ENCODE measurements around the gene C2orf74. TPM values are rescaled to one million over a fixed set of nuclear protein-coding genes. Genes with fewer than 3 reads are reported as not detected.

Gene C2orf74
- total and polyA plus RNA-seq, 9 of the 15 experiments (the other 6 are each of a cell fraction or from before 2014, with no cell fraction given) = not detected

DNA sequence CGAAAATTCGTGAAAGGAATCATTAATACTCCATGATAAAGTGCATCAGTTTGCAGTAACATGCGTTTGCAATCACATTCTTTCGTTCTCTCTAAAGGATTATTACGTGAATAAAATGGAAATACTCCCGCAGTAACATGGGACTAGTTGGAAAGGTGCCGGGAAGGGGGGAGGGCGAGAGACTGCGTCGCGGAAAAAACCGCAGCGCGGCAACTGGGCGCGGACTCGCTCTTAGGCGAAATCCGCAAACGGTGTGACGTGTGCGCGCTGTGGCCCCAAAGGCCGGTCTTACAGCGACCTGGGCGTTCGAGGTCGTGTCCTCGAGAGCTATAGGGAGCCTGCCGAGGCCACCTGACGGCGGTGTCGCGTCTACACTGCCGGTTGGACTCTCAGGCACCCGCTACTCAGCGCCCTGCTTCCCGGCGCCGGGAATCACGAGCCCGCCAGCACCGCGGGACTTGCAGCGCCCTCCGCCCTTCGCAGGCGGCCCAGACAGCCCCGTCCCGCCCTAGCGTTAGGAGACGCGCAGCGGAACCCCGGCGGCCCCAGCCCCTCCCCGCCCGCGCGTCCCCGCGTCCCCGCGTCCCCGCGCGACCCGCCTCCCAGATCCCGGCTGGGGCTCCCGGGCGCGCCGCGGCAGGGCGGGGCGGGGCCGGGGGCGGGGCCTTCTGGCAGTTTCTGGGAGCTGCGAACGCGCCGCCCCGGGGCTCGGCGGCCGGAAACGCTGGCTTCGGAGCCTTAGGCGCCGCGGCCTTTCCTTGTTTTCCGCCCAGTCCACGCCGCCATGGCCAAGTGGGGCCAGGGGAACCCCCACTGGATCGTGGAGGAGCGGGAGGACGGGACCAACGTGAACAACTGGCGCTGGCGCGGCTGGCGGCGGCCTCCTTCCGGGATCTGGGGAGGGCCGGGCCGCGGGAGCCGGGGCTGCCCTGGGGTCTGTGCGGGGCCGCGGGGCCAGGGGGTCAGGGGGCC, 15.1 kb downstream of the C2orf74 start:
- Histone ChIP-seq H3K27ac (ENCODE audit: extremely low read depth, low read depth, low read length) (peak overlapping the region; percentile 88), H3K79me2 (ENCODE audit: control insufficient read depth, insufficient read depth, low read length) (peaks cover 47% of the 10 kb centered on the region), H3K9ac (ENCODE audit: insufficient read depth in 1 of 2, low read depth in 2 of 2, low read length in 2 of 2) (peak overlapping the region; percentile 86 to 97), H3K4me2 (ENCODE audit: insufficient read depth, low read length) (peak overlapping the region; percentile 89), H3K9me1 (ENCODE audit: control insufficient read depth, insufficient read depth, low read length) (no peaks in the 10 kb centered on the region), H3K4me3 (peak overlapping the region; percentile 68), H3K4me1 (replicated peaks in 1 of 2; ENCODE audit: control insufficient read depth in 2 of 2, insufficient read depth in 2 of 2, low read length in 2 of 2) (peaks cover 30 to 46% of the 10 kb centered on the region in 2 experiments), H4K20me1 (replicated peaks; ENCODE audit: control insufficient read depth, insufficient read depth, low read length) (no peaks in the 10 kb centered on the region), H3K9me3 (replicated peaks; ENCODE audit: control insufficient read depth, insufficient read depth, low read depth, low read length) (no peaks in the 10 kb centered on the region), H2AFZ (ENCODE audit: low read depth, low read length) (peak overlapping the region; percentile 98), H3K27me3 (ENCODE audit: control insufficient read depth in 2 of 2, insufficient read depth in 2 of 2, low read length in 2 of 2) (no peaks in the 10 kb centered on the region), H3K36me3 (ENCODE audit: control insufficient read depth, insufficient read depth, low read length) (peaks cover 33% of the 10 kb centered on the region)
- FAIRE-seq (peak; percentile 89), ATAC-seq (peak; percentile 90), DNase-seq (ENCODE audit: extremely low read depth in 1 of 4, low spot score in 3 of 4) (peak; percentile 95 to 98 (median 98))
- BruUV-seq (replicated peaks) = TSS peak; percentile 97
- WGBS (ENCODE audit: insufficient coverage, low coverage, missing lambda C conversion rate) = under 1% methylated on average over 41 of the region's 111 CpGs
- ChIA-PET POLR2A (interaction anchor here (0.6 to 3.0 kb wide), 12 partner anchors 11 to 630 kb away, joined by 3 to 28 read pairs (median 4); partner anchors contain the start of gene XPO1), CTCF (ENCODE audit: low intra/inter-chr PET ratio) (interaction anchor here (0.6 kb wide), 1 partner anchor 41 kb away, joined by 3 read pairs; no protein-coding TSS in a partner anchor)
- in situ Hi-C loops (cut with MboI) = no loop called here
- intact Hi-C loops (cut with micrococcal nuclease) = loop anchor here (5.0 to 10.0 kb wide), 2 partner anchors 160 to 292 kb away; partner anchors contain the start of genes PEX13, PUS10 and REL
- TF ChIP-seq, protein P1, sequence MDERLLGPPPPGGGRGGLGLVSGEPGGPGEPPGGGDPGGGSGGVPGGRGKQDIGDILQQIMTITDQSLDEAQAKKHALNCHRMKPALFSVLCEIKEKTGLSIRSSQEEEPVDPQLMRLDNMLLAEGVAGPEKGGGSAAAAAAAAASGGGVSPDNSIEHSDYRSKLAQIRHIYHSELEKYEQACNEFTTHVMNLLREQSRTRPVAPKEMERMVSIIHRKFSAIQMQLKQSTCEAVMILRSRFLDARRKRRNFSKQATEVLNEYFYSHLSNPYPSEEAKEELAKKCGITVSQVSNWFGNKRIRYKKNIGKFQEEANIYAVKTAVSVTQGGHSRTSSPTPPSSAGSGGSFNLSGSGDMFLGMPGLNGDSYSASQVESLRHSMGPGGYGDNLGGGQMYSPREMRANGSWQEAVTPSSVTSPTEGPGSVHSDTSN (CRISPR knock-in tag; IDR thresholded peaks at IDR 0.05; ENCODE audit: low read depth) = no peak
- TF ChIP-seq, protein P1 (tag; conservative IDR thresholded peaks at IDR 0.05; ENCODE audit: low read depth) = no peak
- TF ChIP-seq, protein P2, sequence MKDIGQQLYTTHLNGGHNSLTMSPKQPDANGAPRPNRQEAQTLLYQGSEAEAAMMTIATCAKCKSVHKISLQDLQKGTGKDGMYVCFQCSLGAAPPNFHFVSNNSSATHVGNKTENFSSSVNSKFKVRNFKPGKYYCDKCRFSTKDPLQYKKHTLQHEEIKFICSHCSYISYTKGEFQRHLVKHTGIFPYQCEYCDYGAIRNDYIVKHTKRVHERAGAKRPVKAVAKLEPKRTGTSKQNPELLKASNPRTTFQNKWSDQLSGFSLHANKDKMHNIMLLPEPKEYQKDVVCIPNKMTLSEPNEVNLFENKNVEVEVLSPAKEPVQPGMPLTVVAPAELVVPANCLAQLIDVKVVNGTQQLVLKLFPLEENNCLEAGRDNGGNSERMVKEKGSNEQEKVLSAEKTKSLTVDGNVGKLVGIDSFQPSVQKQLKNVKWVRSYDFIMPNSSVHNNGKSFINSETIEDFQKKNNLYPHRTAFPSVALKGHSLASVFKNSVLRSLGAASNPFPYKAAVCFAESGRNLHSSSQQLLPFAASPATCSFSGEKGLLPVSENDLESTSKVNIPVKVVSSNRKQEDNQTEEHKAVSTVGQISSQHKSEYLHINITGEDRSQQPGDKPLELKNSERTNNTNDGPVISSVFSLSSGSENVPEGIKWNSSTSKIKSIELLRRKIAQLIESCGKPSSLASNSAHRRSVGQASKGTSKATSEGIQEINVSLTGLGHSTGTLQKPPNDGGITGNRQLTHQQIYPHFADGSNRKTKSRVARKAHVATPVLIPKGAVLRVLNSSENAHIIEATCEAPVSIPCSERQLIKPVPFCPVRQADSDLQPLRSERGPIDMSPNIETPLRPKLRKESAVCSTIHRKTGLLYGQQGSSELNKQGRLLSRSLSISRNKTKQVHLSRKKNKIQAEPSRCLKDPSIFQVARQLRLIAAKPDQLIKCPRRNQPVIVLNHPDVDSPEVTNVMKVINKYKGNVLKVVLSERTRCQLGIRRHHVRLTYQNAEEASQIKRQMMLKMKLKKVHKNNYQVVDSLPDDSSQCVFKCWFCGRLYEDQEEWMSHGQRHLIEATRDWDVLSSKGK (CRISPR knock-in tag; IDR thresholded peaks at IDR 0.05) = no peak
- TF ChIP-seq SRF (CRISPR knock-in tag; IDR thresholded peaks at IDR 0.05) = peak in 1 of 2 experiments; percentile 27; a peak in 1 of 4 replicates
- TF ChIP-seq POLR2A (conservative IDR thresholded peaks at IDR 0.05) = peak; percentile 95
- TF ChIP-seq MYC (IDR thresholded peaks at IDR 0.05; ENCODE audit: low read depth, low read length) = peak; percentile 67; the same call in 1 of the 2 replicates
- peak; percentile 75; the same call in 1 of the 2 replicates for TF ChIP-seq MYC (CRISPR knock-in tag; IDR thresholded peaks at IDR 0.05; ENCODE audit: borderline replicate concordance, low read depth)
- TF ChIP-seq GABPA (tag; conservative IDR thresholded peaks at IDR 0.05; ENCODE audit: low read depth) = peak; percentile 87
- TF ChIP-seq, protein P3, sequence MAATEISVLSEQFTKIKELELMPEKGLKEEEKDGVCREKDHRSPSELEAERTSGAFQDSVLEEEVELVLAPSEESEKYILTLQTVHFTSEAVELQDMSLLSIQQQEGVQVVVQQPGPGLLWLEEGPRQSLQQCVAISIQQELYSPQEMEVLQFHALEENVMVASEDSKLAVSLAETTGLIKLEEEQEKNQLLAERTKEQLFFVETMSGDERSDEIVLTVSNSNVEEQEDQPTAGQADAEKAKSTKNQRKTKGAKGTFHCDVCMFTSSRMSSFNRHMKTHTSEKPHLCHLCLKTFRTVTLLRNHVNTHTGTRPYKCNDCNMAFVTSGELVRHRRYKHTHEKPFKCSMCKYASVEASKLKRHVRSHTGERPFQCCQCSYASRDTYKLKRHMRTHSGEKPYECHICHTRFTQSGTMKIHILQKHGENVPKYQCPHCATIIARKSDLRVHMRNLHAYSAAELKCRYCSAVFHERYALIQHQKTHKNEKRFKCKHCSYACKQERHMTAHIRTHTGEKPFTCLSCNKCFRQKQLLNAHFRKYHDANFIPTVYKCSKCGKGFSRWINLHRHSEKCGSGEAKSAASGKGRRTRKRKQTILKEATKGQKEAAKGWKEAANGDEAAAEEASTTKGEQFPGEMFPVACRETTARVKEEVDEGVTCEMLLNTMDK (IDR thresholded peaks at IDR 0.05; ENCODE audit: borderline replicate concordance, insufficient read depth, low read depth, low read length, poor library complexity, severe bottlenecking) = peak; percentile 4
- TF ChIP-seq, protein P4, sequence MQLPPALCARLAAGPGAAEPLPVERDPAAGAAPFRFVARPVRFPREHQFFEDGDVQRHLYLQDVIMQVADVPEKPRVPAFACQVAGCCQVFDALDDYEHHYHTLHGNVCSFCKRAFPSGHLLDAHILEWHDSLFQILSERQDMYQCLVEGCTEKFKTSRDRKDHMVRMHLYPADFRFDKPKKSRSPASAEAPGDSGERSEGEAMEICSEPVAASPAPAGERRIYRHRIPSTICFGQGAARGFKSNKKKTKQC (CRISPR knock-in tag; IDR thresholded peaks at IDR 0.05) = peak; percentile 84; the same call in 1 of the 2 replicates
